Activated CD4-positive, alpha-beta T cell treated with anti-CD3 and anti-CD28 coated beads for 24 hours (primary cell): Measurements from ENCODE around the gene PPIP5K1.

ENCODE experiments used
- DNase-seq, 2 donors: peaks; one replicate each; pipeline ENCODE4 v3.0.0-alpha.2; 2020; ENCODE audit warnings: low read depth in 2 of 2

The PPIP5K1 gene

GRCh38 chr15:43518197-43518761, 71.7 kb downstream of the PPIP5K1 start:
- no peak for DNase-seq

- DNase-seq: no peak
These were observed 72.4 kb downstream of the PPIP5K1 start, which contains the start of gene MAP1A for GRCh38 chr15:43517354-43518196. Gene MAP1A (plus strand): TSS chr15:43517608. CDS start chr15:43521474, 3,866 bp downstream.

GRCh38 chr15:43516801-43517353, 73.1 kb downstream of the PPIP5K1 start:
- no peak for DNase-seq

GRCh38 chr15:43516185-43516584, 73.8 kb downstream of the PPIP5K1 start:
- no peak for DNase-seq

- no peak for DNase-seq
These were observed 74.3 kb downstream of the PPIP5K1 start for GRCh38 chr15:43515741-43516140.

GRCh38 chr15:43514241-43515057, 75.6 kb downstream of the PPIP5K1 start:
- no peak for DNase-seq

DNA sequence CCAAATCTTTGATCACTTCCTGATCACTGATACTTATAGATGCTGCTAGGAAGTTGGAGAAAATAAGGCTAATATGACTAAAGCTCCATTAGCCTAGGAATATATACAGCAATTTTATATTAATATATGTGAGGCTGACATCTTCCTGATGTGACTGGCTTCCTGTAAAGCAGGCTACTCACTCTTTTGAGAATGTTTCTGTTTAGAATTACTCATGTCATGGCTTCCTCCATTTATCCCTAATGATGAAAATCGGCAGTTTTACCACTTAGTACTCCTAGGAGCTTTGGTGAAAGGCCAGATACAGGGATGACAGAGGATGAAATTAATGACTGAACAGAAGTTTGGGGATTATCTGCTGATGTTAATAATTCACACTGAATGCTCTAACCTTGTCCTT, 76.5 kb downstream of the PPIP5K1 start:
- no peak for DNase-seq

GRCh38 chr15:43511012-43511885, 78.8 kb downstream of the PPIP5K1 start:
- DNase-seq: no peak

GRCh38 chr15:43510200-43511011, 79.6 kb downstream of the PPIP5K1 start:
- peak; percentile 93 to 94 for DNase-seq

DNA sequence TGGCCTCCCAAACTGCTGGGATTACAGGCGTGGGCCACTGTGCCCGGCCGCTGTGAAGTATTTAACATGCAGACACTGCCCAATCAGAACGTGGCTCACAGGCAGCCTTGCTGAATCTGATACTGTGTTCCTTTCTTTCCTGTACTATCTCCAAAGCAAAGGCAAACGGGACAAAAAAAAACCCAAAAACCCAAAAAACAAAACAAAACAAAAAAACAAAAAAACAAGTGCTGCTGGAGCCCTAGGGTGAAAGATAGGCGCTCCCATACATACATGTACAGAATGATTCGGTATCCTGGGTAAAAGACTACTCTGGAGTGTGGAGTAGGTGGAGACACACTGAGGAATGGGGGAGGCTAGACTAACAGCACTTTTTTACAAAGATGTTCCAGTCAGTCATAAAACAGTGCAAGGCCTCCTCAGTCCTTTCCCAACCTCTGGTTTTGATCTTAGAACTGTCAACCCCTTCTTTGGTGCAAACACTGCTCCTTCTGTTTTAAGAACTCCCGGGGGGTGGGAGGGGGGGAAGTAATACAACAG, 80.3 kb downstream of the PPIP5K1 start:
- no peak for DNase-seq

DNA sequence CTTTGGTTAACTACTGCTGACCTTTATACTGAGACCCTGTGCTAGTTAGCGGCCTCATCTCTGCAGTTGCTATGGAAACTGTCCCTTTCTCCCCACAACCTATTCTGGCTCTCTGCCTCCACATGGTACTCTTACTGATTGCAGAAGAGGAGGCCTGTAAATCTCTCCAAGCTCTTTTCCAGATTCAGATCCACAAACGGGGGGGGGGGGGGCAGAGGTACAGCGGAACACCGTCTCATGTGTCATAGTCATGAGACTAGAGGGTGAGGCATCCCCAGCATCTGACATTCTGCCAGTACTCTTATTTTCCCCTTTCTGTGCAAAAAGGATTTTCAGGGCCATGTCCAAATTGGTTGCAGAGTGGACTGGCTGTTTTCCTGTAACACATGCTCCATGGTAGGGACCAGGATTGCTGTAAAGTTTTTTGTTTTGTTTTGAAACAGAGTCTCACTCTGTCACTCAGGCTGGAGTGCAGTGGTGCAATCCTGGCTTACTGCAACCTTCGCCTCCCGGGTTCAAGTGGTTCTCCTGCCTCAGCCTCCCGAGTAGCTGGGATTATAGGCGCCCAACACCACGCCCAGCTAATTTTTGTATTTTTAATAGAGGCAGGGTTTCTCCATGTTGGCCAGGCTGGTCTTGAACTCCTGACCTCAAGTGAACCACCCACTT, 80.9 kb downstream of the PPIP5K1 start:
- no peak for DNase-seq

DNA sequence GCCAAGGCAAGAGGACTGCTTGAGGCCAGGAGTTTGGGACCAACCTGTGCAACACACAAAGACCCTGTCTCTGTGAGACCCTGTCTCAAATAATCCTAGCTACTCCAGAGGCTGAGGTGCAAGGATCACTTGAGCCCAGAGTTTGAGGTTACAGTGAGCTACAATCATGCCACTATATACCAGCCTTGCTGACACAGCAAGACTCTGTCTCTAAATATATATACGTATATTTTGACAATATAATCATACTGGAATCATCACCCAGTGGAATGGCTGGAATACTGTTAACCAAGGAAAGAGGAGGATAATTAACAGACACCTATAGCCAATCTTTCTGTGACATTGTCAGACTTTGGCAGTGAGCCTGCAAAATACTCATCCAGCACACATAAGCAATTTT, 81.6 kb downstream of the PPIP5K1 start:
- no peak for DNase-seq

- no peak for DNase-seq
These were observed 84.3 kb downstream of the PPIP5K1 start for GRCh38 chr15:43505738-43506137.

GRCh38 chr15:43499635-43500034, 90.4 kb downstream of the PPIP5K1 start:
- DNase-seq: no peak

GRCh38 chr15:43498990-43499389, 91.0 kb downstream of the PPIP5K1 start:
- DNase-seq: no peak

DNA sequence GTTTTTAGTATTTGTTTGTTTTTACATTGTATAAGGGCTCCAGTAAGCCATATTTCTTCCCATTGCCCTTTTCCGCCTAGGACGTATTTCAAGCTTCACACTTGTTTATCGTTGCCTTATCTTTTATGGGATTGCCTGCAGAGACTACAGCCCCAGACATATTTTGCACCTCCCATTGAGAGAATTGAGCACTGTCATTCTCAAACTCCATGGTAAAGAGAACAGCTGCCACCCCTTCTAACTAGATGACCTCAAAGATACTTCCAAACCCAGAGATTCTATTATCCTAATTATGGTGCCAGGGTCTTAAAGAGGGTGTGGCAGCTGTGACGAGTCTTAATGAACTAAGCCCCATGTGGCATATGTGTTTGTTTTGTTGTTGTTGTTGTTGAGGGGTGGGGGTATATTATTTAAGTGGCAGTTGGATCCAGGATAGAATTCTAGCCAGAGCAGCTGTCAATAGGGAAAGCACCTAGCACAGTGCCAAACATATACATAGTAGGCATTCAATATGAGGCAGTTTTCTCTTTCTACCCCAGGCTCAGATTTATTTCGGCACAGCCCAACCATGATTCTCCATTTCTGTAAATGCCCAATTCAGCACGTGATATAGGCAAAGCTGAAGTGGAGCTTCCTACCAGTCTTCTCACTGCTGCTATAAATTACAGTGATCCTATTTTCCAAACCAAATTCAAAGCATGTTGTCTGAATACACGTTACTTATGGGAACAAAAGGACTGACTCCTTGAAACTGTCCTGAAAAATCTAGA, 96.1 kb downstream of the PPIP5K1 start:
- no peak for DNase-seq

DNA sequence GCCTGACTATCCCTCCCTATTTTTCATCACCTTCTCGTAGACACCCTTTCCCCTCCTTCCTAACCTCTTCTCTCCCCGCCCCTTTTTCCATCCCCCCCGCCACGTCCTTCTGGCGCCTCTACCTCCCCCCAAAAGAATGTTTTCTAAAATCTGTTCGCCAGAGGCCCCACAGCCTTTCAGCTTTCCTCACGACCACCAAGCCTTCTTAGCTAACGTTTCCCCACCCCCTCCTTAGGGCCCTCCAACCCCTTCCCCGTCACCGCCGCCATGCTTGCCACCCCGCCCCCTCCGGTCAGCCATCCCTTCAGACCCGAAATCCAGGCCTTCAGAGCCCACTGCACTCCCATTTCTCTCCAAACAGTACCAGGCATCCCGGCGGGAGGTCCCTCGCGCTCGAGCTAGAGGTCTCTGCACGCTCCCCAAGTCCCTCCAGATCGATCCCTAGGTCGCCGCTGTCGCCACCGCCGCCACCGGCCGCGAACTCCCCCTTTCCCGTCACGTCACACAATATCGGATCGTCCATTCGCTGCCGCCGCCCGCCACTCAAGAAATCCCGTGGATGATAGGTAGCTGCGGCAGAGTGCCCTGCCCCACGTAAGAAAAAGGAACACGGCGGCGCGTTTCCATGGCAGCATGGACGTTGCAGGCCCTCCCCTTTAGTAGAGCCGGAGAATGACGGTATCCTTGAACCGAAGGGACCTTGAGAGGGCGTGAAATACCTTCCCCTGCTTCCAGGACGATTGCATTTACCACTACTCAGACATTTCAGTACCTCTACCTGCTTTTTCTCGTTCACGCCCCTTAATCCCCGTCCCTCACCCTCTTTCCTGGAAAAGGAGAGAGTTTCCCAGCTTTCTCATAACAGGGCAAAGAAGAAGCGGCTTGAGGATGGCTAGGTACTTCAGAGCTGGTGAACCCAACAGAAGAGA, 97.1 kb downstream of the PPIP5K1 start, which contains the start of gene TP53BP1:
Gene TP53BP1 (minus strand): TSS at position 484 of the 929 bp plus-strand sequence. CDS start 113 bp downstream, at position 371.
- DNase-seq: peak; percentile 91 to 93
